NCI-H1694 (cell line): ENCODE measurements around the gene PSMB5.

Source experiments
- DNase-seq: peaks from one replicate; lab custom pipeline; 2025; lab: John Stamatoyannopoulos, UW

Gene PSMB5

GRCh38 chr14:22986508-22987054 lies 48.1 kb downstream of the PSMB5 start:
- peak; percentile 92 for DNase-seq

DNA sequence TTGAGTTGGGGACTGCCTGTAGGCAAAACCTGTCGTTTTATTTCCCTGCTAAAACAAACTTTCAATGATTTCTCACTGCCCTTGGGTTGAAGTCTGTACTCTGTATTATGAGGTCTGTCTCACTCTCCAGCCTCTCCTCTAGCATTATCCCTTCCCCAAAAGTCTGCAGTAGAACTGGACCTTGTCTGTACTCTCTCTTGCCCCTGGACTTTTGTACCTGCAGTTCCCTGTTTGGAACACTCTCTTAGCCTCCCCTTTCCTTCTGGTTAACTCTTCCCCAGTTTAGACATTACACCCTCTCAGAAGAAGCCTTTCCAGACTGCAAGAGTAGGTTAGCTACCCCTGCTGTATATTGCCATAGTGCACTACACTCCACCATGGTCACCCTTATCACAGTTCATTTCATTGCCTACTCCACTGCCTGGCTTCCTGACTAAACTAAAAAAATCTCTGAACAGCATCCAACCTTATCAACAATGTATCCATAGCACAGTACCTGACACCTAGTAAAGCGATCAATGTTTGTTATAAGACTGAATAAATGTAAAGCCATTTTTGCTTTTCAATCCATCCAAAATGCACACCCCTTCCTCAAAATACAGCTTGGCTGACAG lies 48.7 kb downstream of the PSMB5 start:
- no peak for DNase-seq

DNA sequence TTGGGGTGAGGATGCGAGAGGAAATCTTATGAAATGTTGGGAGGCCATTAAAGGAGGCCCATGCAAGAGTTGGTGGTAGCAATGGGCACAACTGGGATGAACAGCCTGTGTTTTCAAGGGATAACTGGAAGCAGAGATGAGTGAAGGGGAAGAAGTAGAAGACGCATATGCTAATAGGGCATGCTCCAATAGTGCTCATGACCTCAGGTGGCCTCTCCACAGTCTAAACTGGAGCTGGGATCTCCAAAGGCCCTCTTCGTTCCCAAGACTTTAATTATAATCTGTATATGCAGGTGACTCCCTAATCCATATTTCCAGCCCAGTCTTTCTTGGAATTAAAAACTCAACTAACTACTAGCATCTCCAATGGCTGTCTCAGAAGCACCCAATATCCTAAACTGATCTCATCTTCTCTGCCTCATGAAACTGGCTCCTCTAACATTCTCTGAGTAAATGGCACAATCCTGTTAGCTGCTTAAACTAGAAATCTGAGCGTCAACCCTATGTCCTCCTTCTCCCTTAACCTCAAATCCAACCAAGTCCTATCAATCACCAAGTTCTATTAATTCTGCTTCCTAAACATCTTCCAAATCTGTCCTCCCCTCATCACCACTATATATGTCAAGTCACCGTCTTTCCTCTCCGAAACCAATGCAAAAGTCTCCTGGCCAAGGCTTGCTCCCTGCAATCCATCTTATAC lies 49.6 kb downstream of the PSMB5 start:
- no peak for DNase-seq

DNA sequence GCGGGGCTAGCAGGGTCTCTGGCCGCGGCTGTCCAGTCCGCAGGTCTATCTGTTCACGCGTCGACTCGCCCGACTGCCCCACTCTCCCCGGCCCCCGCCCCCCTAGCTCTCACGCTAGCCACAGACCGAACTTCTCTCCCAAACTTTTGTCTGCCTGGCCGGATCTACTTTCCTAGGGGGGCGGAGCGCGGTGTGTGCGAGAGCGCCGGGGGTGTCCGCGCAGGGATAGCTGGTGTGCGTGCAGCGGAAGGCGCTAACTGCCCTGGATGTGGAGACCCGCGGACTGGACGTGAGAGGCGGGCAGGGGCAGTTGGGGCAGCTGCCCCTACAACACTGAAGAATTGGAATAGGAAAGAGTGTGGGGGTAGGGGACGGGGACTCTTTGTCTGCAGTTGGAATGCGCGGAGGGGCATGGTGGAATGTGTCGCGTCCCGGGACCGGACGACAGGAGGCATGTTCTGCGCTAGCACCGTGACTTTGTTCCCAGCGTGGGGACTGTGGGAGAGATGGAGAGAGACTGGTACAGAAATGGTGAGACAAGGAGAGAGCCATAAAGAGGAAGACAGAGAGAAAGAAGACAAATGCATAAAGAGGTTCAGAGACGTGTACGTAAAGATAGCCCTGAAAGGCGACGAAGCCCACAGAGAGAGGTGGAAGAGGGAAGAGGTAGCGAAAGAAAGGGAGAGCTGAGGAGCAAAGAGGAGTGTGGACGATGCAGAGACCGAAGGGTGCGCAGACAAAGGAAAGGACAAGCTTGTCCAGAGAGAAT lies 52.0 kb downstream of the PSMB5 start, which contains the start of gene AJUBA:
Gene AJUBA, minus strand, starts transcription at position 75 of the 769 bp plus-strand sequence. CDS start 285 bp downstream, outside the sequence.
- DNase-seq = peak; percentile 25

GRCh38 chr14:22981876-22982476 lies 52.7 kb downstream of the PSMB5 start:
- DNase-seq = no peak

- DNase-seq = no peak
Measured at GRCh38 chr14:22981090-22981875, 53.4 kb downstream of the PSMB5 start.

- no peak for DNase-seq
Measured at GRCh38 chr14:22980672-22981089, 54.0 kb downstream of the PSMB5 start.

DNA sequence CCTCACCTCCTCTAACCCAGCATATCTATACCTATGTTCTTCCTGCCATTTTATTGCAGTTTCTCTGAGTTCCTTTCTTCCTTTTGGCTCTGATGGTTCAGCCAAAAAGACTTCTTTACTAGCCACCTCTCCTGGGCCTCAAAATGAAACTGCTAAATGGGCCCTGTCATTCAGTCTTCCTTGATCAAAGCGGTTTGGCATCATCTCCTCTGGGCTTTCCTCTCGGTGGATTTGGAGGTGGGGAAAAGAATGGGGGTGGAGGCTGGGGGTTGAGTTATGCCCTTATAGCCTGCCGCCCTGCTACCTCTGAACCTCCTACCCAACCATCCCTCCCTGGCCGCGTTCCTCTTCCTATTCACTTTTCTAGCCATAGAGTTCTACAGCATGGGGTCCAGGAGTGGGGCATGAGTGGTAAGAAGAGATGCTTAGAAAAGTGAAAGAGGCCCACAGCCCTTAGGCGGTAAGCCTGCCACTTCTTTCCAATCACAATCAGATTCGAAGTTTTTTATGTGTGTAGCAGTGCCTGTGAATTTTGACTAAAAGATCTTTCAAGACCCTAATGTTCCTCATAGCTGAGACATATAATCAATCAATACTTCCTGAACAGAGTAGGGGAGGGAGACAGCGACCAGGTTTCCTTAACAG lies 54.8 kb downstream of the PSMB5 start:
- no peak for DNase-seq

DNA sequence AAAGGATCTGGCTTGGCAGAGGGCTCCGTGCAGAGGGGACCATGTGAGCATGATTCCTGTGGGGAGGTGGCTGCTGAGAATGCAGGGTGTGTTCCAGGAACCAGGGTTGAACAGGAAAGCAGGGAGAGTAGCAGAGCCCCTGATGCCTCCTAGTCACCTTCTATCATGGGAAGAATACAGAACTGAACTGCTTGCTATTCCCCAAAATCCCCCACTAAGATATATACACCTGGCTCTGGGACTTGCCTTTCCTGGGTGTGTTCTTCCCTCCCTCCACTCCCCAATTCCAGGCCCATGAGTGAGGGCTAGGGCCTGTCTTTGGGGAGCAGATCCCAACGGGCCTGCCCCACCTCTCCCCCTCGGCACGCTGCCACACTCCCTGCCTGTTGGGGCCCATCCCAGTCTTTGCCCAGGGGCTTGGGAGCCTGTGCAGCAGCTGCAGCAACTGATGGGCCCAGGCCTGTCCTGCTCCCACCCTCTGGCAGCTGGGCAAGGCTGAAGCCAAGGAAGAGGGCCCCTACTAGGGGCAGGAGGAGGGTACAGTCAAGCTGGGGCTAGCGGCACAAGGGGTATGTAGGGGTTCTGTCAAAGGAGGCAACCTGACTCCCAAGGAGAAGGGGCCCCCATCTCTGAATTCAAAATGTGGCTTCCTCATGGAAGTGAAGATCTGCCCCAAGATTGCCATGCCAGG lies 55.6 kb downstream of the PSMB5 start:
- DNase-seq = peak; percentile 69

DNA sequence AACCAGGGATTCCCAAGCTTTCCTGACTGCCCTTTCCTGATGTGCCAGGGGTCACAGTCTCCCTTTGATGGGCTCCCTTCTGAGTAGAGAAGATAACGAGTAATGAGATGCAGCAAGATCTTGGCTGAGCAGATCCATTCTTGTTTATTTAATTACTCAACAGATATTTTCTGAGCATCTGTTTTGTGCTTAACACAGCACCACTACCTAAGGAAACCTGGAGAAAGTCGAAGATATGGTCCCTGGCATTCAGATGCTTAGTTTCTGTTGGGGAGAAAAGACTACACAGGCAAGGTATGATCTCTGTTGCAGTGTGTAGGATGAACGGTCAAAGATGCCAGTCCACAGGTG lies 56.2 kb downstream of the PSMB5 start:
- DNase-seq = no peak

DNA sequence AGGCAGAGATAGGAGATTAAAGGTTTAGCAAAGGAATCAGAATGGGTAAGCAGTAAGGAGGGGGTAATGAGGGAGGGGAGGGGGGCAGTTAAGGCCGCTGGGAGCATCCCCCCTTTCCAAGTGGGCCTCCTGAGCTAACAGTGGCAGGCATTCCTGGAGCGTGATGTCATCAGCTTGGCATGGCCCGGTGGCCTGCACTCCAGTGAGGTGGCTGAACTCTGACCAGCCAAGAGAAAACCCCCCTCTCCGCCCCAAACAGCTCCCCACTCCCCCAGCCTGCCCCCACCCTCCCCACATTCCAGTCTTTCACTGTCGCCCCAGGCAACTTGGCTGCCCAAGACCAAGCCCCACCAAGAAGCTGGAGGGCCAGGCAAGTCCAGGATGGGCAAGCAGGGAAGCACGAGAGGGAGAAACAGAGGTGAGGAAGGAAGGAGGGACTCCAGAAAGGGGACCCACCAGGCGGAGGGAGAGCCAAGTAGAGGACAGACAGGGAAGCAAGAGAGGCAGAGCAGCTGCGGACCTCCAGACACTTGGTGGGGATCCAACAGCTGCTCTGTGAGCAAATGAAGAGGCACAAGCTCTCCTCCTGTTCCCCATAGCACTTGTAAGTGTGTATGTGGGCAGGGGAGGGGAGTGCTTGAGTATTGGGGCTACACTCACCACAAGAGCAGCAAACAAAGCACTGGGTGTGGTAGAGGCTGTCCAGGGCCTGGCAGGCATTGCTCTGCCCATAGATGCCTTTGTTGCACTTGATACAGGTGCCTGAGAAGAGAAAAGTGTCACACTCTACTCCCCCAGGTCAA lies 56.8 kb downstream of the PSMB5 start:
- DNase-seq = peak; percentile 40

DNA sequence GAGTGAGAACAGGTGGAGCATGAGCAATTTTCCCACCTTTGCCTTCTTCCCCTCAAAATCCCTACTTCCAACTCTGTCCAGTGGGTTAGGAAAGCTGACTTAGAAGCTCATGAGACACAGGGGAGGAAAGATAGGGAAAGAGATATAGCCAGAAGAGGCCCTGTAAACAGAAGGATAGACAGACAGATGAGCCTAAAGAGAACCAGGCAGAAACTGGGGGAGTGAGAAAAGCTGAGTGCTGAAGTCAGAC lies 57.3 kb downstream of the PSMB5 start:
- no peak for DNase-seq

DNA sequence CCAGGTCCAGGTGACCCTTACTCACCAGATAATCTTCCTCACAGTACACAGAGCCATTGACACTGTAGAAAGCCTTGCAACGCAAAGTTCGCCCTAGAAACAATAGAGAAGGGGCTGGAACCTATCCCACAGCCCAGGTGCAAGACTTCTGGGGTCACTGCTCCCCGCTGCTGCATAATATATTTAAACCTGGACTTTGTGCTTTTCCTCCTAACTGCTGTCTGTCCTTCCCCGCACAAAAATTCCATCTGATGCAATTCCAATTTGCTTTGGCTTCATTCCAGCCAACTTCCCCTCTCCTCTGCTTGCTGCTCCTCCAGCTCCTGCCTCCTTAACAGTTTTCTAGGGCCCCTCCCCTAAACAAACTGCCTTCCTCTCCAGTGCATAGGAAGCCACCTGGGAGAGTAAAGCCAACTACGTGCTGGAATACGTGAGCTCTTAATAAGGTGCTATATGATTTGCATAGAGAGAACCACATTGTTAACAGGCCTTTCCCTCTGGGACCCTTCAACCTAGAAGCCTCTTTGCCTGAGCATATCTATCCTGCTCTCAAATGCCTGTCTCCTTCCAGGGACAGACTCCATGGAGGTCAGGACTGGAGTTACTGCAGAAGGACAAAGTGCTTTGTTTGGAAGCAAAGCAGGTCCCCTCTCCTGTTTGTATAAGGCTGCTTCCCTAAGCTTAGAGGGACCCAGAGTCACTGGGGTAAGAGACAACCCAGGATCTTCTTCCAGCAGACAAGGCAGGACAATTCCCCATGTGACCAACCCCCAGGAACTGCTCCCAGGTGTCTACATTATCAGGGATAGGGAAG lies 57.9 kb downstream of the PSMB5 start:
- DNase-seq = no peak
